IMR-90 (cell line): ENCODE measurements around the gene MTCL1.

Experiments
- BHLHE40 ChIP-seq: fragments of 150-350 bp; IDR thresholded peaks from 2 replicates; pipeline ENCODE4 v1.6.1; 2016; ENCODE audit warnings: mild to moderate bottlenecking, low read depth, low read length
- NFE2L2 ChIP-seq: fragments of 150-350 bp; IDR thresholded peaks from 2 replicates; pipeline ENCODE4 v1.6.1; 2016; ENCODE audit warnings: low read depth, mild to moderate bottlenecking, low read length
- POLR2A ChIP-seq: IDR thresholded peaks from 2 replicates; pipeline ENCODE4 v1.6.1; 2012; ENCODE audit warnings: mild to moderate bottlenecking, low read depth, low read length
- RAD21 ChIP-seq: IDR thresholded peaks from 2 replicates; pipeline ENCODE4 v1.6.1; 2012; ENCODE audit warnings: low read length, improper control_type of control experiment
- TF ChIP-seq, protein P1 (sequence below): conservative IDR thresholded peaks from 2 replicates; pipeline ENCODE4 v1.5.1; 2012; ENCODE audit warnings: mild to moderate bottlenecking, low read depth, low read length, improper control_type of control experiment

DNA sequence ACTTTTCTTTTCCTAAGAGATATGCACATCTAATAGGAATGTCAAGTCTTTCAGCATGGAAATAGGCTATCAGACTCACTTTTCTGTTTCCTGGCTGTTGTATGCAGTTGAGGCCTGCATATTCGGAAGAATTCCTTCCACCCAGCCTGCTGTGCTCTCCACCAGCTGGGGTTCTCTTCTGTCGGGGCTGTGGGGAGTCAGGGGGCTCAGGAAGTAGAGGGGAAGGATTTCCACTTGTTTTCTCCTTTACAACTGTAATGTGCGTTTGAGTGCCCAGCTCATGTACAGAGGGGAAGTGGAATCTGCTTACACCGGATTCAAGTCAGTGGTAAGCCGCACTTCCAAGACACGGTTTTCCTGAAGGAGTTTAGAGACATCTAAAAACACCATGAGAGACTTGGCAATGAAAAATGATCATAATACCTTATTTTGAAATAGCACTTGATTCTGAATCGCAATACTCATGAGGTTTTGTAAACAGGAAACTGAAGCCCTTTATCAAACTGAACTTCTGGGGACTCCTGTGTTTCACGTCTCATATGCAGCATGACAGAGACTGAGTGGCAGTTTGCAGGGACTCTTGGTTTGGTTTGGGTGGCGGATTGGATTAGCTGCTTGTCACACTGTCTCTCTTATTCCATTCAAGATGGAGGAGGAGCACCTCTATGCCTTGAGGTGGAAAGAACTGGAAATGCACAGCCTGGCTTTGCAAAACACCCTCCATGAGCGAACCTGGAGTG lies 90.4 kb downstream of the MTCL1 start:
- TF ChIP-seq POLR2A (no peak), BHLHE40 (no peak), RAD21 (no peak), NFE2L2 (no peak)
- TF ChIP-seq, protein P1, sequence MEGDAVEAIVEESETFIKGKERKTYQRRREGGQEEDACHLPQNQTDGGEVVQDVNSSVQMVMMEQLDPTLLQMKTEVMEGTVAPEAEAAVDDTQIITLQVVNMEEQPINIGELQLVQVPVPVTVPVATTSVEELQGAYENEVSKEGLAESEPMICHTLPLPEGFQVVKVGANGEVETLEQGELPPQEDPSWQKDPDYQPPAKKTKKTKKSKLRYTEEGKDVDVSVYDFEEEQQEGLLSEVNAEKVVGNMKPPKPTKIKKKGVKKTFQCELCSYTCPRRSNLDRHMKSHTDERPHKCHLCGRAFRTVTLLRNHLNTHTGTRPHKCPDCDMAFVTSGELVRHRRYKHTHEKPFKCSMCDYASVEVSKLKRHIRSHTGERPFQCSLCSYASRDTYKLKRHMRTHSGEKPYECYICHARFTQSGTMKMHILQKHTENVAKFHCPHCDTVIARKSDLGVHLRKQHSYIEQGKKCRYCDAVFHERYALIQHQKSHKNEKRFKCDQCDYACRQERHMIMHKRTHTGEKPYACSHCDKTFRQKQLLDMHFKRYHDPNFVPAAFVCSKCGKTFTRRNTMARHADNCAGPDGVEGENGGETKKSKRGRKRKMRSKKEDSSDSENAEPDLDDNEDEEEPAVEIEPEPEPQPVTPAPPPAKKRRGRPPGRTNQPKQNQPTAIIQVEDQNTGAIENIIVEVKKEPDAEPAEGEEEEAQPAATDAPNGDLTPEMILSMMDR = no peak
